A375 (cell line): ENCODE data around the gene ABCC10. TPM values are rescaled to one million over a fixed set of nuclear protein-coding genes. Genes with fewer than 3 reads are reported as not detected.

Experiments
- small RNA-seq: library from RNA; depleted of rRNA; stranded (forward); fragments of <200 nt; gene quantifications from one replicate; pipeline ENCODE3, GENCODE V24; 2014
- total RNA-seq: library from RNA; depleted of rRNA; stranded (reverse); fragments of >200 nt; shearing (Covaris generic); gene quantifications from 2 replicates; pipeline ENCODE4 v1.2.3, GENCODE V29; 2014; rRNA removed

Gene ABCC10
- 7.8 and 17.8 TPM in 2 replicates for total RNA-seq

DNA sequence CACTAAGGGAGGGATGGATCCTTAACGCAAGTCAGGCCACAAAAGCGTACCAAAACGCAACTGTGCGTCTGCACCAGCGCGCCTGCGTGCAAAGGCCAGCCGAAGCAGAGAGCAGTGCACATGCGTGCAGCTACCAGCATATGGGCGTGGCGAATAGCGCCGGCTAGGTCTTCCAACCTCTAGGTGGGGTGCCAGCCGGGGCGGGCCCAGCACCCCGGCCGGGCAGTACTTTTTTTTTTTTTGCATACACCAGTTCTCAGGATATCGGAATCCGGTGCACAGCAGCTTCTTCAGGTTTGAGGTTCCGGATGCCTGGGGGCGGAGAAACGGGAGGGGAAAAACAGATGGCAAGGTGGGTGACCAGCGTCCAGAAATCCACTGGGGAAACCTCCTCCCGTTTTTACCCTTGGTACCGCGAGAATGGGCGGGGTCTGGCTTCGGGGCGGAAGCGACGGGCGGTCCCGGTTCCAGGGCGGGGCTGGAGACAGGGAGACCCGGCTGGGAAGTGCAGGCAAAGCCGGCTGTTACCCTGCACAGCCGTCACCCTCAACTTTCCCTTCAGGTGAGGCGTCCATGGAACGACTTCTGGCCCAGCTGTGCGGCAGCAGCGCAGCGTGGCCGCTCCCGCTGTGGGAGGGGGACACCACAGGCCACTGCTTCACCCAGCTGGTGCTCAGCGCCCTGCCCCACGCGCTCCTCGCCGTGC, at the start of gene ABCC10:
Gene ABCC10 (plus strand): TSS at position 136 of the 706 bp plus-strand sequence. CDS start 438 bp downstream, at position 574.

DNA sequence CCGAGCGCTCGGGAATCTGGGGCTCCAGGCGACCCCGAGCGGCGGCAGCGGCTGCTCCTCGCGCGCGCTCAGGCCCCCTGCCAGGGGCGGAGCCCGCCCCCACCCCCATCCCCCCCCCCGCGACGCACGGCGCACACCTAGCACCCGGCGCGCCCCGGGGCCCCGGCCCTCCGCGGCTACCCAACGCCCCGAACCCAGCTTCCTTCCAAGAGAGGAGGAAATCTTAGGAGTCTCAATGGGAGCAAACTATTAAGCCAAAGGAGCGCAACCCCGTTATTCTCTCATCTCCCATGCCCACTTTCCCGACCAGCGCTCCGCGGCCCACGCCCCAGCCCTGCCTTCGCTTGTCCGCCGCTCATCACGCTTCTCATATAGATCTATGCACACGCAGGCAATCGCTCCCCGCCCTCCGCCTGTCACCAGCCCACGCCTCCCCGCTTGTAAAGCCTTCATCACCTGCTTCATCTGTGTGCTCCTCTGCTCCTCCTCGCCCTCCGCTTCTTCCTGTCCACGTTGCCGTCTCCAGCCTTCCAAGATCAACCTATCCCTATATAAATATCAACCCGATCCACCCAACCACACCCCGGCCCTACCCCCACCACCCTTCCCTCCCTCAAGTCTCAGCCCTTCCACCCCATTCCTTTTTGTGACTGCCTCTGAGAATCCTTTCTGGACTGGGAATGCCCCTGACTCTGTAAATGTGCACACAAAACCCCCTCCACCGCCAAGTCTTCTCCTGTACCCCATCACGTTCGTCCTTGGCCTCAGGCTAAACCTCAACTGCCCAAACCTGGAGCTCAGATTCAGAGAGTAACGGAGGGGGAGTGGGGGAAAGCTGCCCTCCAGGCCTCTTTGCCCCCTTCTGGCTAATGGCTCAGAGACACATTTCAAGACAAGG, 28.4 kb downstream of the ABCC10 start, which contains the start of gene DLK2:
Gene DLK2 (minus strand): TSS at position 18 of the 898 bp plus-strand sequence. CDS start 723 bp downstream, outside the sequence.

GRCh38 chr6:43477235-43478007, 50.1 kb downstream of the ABCC10 start, which contains the start of gene TJAP1:
TJAP1 (plus strand) TSS chr6:43477570; CDS start chr6:43499002, 21,432 bp downstream.

Small RNA genes lying within 50 kb of the gene (small RNA-seq; reads per million reads assigned to genes)
- gene MIR6780B (not detected), gene RNU6-1113P (not detected)

Other genes starting within 250 kb of the ABCC10 start
- gene CUL9, start 245.3 kb upstream of the ABCC10 start, total RNA-seq: 32.4 and 34.9 TPM in 2 replicates
- 133 and 159 TPM in 2 replicates for gene DNPH1, start 198.1 kb upstream of the ABCC10 start, total RNA-seq
- gene TTBK1, start 184.1 kb upstream of the ABCC10 start, total RNA-seq: not detected in 2 replicates
- gene SLC22A7, start 129.3 kb upstream of the ABCC10 start, total RNA-seq: not detected in 2 replicates
- gene CRIP3, start 118.7 kb upstream of the ABCC10 start, total RNA-seq: not detected in 2 replicates
- 5.1 and 5.7 TPM in 2 replicates for gene ZNF318, start 57.9 kb upstream of the ABCC10 start, total RNA-seq
- 4.9 and 7.1 TPM in 2 replicates for gene DLK2, start 28.0 kb downstream of the ABCC10 start, total RNA-seq
- gene TJAP1, start 50.0 kb downstream of the ABCC10 start, total RNA-seq: 28.4 and 32.4 TPM in 2 replicates
- 0.93 and 1.9 TPM in 2 replicates for gene LRRC73, start 82.8 kb downstream of the ABCC10 start, total RNA-seq
- 79.7 and 83.5 TPM in 2 replicates for gene YIPF3, start 89.4 kb downstream of the ABCC10 start, total RNA-seq
- 40.7 and 52.3 TPM in 2 replicates for gene POLR1C, start 89.5 kb downstream of the ABCC10 start, total RNA-seq
- 44.9 and 45.9 TPM in 2 replicates for gene XPO5, start 148.5 kb downstream of the ABCC10 start, total RNA-seq
- 7.1 and 8.1 TPM in 2 replicates for gene POLH, start 148.6 kb downstream of the ABCC10 start, total RNA-seq
- gene GTPBP2, start 201.7 kb downstream of the ABCC10 start, total RNA-seq: 120 and 134 TPM in 2 replicates
- 19.8 and 21.8 TPM in 2 replicates for gene MAD2L1BP, start 208.3 kb downstream of the ABCC10 start, total RNA-seq
- not detected in 2 replicates for gene RSPH9, start 217.5 kb downstream of the ABCC10 start, total RNA-seq